Astrocyte of the cerebellum (primary cell): Measurements from ENCODE around the gene HIVEP1.
A peak's percentile ranks its signal among the peaks of the same experiment; 100 is the strongest.

ENCODE experiments used
- DNase-seq: peaks from one replicate; pipeline ENCODE4 v3.0.0-alpha.2; 2011; ENCODE audit warnings: low read depth
- H3K4me3 ChIP-seq: 2 replicates; pipeline ENCODE4 v1.5.1; 2011; ENCODE audit warnings: mild to moderate bottlenecking, low read depth, low read length, moderate library complexity
- CTCF ChIP-seq: IDR thresholded peaks from 2 replicates; pipeline ENCODE4 v1.5.1; 2012; ENCODE audit warnings: low read length, low read depth, moderate library complexity, mild to moderate bottlenecking; ENCODE audit errors: missing control alignments
- in situ Hi-C: cut with HindIII; loops from 2 replicates; pipeline ENCODE4 v1.10.0; 2017; ENCODE audit warnings: low sequenced_read_pairs

HIVEP1 gene

GRCh38 chr6:12012038-12012557 lies at the start of gene HIVEP1:
HIVEP1 (plus strand) TSS chr6:12012312; CDS start chr6:12015629, 3,317 bp downstream.
- TF ChIP-seq CTCF = no peak
- no peak for DNase-seq
- peak within 1 kb of the TSS; percentile 80 for H3K4me3 ChIP-seq
- in situ Hi-C loops = no loop called here

- in situ Hi-C loops = no loop called here
- no peak for TF ChIP-seq CTCF
- no peak for DNase-seq
These were observed 48.2 kb upstream of the HIVEP1 start for GRCh38 chr6:11963756-11964500.

GRCh38 chr6:11964729-11965335 lies 47.3 kb upstream of the HIVEP1 start:
- H3K4me3 ChIP-seq = no peak overlapping the region
- in situ Hi-C loops = no loop called here
- DNase-seq = no peak
- no peak for TF ChIP-seq CTCF

More at GRCh38 chr6:11963756-11964500, 48.2 kb upstream of the HIVEP1 start:
- no peak overlapping the region for H3K4me3 ChIP-seq

GRCh38 chr6:11965499-11965898 lies 46.6 kb upstream of the HIVEP1 start:
- in situ Hi-C loops = no loop called here
- TF ChIP-seq CTCF = no peak
- DNase-seq = no peak
- no peak overlapping the region for H3K4me3 ChIP-seq

GRCh38 chr6:11968241-11968806 lies 43.8 kb upstream of the HIVEP1 start:
- H3K4me3 ChIP-seq = no peak overlapping the region
- no peak for TF ChIP-seq CTCF
- DNase-seq = no peak
- in situ Hi-C loops = no loop called here

GRCh38 chr6:11969092-11969491 lies 43.0 kb upstream of the HIVEP1 start:
- no peak for TF ChIP-seq CTCF
- DNase-seq = peak; percentile 62
- H3K4me3 ChIP-seq = no peak overlapping the region
- in situ Hi-C loops = no loop called here
